CD4-positive, alpha-beta T cell treated with Interleukin-1 beta for 1 hour (primary cell): ENCODE measurements around the gene PCDHA10.
"Not testable (repeated sequence)": the region's sequence is repeated elsewhere in the genome, so short reads cannot be mapped to it uniquely, and the experiment has no call there.

Experiments used
- DNase-seq, 2 donors: peaks; one replicate each; pipeline ENCODE4 v3.0.0-alpha.2; 2020 to 2022

The PCDHA10 gene

DNA sequence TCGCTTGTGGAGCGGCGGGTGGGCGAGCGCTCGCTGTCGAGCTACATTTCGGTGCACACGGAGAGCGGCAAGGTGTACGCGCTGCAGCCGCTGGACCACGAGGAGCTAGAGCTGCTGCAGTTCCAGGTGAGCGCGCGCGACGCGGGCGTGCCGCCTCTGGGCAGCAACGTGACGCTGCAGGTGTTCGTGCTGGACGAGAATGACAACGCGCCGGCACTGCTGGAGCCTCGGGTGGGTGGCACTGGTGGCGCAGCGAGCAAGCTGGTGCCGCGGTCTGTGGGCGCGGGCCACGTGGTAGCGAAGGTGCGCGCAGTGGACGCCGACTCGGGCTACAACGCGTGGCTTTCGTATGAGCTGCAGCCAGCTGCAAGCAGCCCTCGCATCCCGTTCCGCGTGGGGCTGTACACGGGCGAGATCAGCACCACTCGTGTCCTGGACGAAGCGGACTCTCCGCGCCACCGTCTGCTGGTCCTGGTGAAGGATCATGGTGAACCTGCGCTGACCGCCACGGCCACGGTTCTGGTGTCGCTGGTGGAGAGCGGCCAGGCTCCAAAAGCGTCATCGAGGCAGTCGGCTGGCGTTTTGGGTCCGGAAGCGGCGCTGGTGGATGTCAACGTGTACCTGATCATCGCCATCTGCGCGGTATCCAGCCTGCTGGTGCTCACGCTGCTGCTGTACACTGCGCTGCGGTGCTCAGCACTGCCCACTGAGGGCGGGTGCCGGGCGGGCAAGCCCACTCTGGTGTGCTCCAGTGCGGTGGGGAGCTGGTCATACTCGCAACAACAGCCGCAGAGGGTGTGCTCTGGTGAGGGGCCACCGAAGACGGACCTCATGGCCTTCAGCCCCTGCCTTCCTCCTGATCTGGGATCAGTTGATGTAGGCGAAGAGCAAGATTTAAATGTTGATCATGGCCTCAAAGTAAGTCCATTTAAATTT is 12.6 kb upstream of the PCDHA10 start:
- DNase-seq = no peak

DNA sequence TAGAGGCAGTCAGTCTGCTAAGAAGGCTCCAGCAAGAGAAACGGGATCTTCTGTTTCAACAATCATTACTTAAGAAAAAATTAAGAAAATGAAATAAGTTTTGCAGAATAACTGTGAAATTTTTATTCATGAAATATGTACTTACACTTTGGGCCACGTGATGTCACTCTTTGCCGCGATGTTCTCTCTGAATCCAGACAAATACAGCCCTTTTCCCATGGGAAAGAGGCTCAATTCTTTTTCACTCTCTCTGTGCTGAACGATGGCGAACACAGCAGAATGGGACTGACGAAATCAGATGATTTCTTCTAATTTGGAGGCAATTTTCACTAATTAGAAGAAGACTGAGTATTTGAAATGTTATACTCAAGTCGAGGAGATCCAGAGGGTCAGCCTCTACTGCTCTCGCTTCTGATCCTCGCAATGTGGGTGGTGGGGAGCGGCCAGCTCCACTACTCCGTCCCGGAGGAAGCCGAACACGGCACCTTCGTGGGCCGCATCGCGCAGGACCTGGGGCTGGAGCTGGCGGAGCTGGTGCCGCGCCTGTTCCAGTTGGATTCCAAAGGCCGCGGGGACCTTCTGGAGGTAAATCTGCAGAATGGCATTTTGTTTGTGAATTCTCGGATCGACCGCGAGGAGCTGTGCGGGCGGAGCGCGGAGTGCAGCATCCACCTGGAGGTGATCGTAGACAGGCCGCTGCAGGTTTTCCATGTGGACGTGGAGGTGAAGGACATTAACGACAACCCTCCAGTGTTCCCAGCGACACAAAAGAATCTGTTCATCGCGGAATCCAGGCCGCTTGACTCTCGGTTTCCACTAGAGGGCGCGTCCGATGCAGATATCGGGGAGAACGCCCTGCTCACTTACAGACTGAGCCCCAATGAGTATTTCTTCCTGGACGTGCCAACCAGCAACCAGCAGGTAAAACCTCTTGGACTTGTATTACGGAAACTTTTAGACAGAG is 7.3 kb upstream of the PCDHA10 start, which contains the start of gene PCDHA9:
Gene PCDHA9 (plus strand): TSS at position 244 of the 964 bp plus-strand sequence. CDS start 114 bp downstream, at position 358.
- not testable (repeated sequence) for DNase-seq

GRCh38 chr5:140849831-140850634 is 5.7 kb upstream of the PCDHA10 start:
- DNase-seq = not testable (repeated sequence)

DNA sequence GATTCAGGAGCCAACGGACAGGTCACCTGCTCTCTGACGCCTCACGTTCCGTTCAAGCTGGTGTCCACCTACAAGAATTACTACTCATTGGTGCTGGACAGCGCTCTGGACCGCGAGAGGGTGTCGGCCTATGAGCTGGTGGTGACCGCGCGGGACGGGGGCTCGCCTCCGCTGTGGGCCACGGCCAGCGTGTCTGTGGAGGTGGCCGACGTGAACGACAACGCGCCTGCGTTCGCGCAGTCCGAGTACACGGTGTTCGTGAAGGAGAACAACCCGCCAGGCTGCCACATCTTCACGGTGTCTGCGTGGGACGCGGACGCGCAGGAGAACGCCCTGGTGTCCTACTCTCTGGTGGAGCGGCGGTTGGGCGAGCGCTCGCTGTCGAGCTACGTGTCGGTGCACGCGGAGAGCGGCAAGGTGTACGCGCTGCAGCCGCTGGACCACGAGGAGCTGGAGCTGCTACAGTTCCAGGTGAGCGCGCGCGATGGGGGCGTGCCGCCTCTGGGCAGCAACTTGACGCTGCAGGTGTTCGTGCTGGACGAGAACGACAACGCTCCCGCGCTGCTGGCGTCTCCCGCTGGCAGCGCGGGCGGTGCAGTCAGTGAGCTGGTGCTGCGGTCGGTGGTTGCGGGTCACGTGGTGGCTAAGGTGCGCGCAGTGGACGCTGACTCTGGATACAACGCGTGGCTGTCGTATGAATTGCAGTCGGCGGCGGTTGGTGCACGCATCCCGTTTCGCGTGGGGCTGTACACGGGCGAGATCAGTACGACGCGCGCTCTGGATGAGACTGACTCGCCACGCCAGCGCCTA is 1.7 kb downstream of the PCDHA10 start:
- no peak for DNase-seq

GRCh38 chr5:140857987-140858240 is 2.2 kb downstream of the PCDHA10 start:
- DNase-seq = no peak

GRCh38 chr5:140862441-140863295 is 7.0 kb downstream of the PCDHA10 start:
- DNase-seq = no peak

- DNase-seq = no peak
Measured at GRCh38 chr5:140868721-140869554, 13.2 kb downstream of the PCDHA10 start, which contains the start of gene PCDHA11. Gene PCDHA11 (plus strand): TSS chr5:140868957. CDS start chr5:140869104, 147 bp downstream.

GRCh38 chr5:140869555-140869886 is 13.8 kb downstream of the PCDHA10 start:
- no peak for DNase-seq

- no peak for DNase-seq
Measured at GRCh38 chr5:140870221-140871201, 14.8 kb downstream of the PCDHA10 start.

DNA sequence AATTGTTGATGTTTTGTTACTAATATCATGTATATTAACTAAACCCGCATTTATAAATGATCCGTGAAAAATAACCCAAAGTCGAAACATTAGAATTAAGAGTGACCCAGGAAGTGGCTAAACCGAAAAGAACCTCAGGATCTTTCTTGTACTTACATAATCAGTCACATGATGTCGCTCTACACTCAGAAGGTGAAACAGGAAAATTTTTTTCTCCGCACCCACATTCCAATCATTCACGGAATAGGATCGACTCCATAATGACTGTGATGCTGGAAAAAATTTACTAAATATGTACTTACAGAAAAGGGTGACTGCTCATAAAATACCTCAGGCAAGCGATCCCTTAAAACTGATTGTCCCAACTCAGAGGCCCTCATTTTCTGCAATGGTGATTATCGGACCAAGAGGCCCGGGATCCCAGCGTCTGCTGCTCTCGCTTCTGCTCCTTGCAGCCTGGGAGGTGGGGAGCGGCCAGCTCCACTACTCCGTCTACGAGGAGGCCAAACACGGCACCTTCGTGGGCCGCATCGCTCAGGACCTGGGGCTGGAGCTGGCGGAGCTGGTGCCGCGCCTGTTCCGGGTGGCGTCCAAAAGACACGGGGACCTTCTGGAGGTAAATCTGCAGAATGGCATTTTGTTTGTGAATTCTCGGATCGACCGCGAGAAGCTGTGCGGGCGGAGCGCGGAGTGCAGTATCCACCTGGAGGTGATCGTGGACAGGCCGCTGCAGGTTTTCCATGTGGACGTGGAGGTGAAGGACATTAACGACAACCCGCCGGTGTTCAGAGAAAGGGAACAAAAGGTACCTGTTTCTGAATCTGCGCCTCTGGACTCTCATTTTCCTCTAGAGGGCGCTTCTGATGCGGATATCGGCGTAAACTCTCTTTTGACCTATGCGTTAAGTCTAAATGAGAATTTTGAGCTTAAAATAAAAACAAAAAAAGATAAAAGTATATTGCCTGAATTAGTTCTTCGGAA is 19.7 kb downstream of the PCDHA10 start, which contains the start of gene PCDHA12:
Gene PCDHA12 (plus strand): TSS at position 224 of the 981 bp plus-strand sequence. CDS start 165 bp downstream, at position 389.
- no peak for DNase-seq

DNA sequence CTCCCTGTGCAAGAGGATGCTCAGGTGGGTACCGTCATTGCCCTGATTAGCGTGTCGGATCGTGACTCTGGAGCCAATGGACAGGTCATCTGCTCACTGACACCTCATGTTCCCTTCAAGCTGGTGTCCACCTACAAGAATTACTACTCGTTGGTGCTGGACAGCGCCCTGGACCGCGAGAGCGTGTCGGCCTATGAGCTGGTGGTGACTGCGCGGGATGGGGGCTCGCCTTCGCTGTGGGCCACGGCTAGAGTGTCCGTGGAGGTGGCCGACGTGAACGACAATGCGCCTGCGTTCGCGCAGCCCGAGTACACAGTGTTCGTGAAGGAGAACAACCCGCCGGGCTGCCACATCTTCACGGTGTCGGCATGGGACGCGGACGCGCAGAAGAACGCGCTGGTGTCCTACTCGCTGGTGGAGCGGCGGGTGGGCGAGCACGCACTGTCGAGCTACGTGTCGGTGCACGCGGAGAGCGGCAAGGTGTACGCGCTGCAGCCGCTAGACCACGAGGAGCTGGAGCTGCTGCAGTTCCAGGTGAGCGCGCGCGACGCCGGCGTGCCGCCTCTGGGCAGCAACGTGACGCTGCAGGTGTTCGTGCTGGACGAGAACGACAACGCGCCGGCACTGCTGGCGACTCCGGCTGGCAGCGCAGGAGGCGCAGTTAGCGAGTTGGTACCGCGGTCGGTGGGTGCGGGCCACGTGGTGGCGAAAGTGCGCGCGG is 21.0 kb downstream of the PCDHA10 start:
- DNase-seq = not testable (repeated sequence)

- no peak for DNase-seq
Measured at GRCh38 chr5:140877262-140877581, 21.5 kb downstream of the PCDHA10 start.

GRCh38 chr5:140881889-140882590 is 26.3 kb downstream of the PCDHA10 start, which contains the start of gene PCDHA13:
Gene PCDHA13 (plus strand): TSS chr5:140882124. CDS start chr5:140882269, 145 bp downstream.
- DNase-seq = no peak

DNA sequence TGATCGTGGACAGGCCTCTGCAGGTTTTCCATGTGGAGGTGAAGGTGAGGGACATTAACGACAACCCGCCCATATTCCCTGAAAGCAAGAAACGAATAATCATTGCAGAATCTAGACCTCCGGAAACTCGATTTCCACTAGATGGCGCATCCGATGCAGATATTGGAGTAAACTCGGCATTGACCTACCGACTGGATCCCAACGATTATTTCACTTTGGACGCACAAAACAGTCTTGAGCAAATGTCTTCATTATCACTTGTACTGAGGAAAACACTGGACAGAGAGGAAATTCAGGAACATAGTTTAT is 26.8 kb downstream of the PCDHA10 start:
- no peak for DNase-seq

- DNase-seq = no peak
Measured at GRCh38 chr5:140883373-140883772, 27.7 kb downstream of the PCDHA10 start.
